Activated naive CD8-positive, alpha-beta T cell treated with anti-CD3 and anti-CD28 coated beads for 36 hours (primary cell): ENCODE measurements around the gene MACROD2. TPM values are rescaled to one million over a fixed set of nuclear protein-coding genes. Genes with fewer than 3 reads are reported as not detected.

Experiments
- DNase-seq: peaks from one replicate; pipeline ENCODE4 v3.0.0; 2021
- H3K27ac Mint-ChIP-seq: one replicate; pipeline ENCODE4 v1.8.0; 2022; ENCODE audit warnings: mild to moderate bottlenecking, moderate library complexity, mixed read lengths
- H3K27me3 Mint-ChIP-seq: one replicate; pipeline ENCODE4 v1.8.0; 2022; ENCODE audit warnings: mild to moderate bottlenecking, mixed read lengths
- H3K36me3 Mint-ChIP-seq: one replicate; pipeline ENCODE4 v1.8.0; 2021; ENCODE audit warnings: mild to moderate bottlenecking, mixed read lengths
- H3K4me1 Mint-ChIP-seq: one replicate; pipeline ENCODE4 v1.8.0; 2021; ENCODE audit warnings: mixed read lengths
- H3K4me3 Mint-ChIP-seq: one replicate; pipeline ENCODE4 v1.8.0; 2022; ENCODE audit warnings: mild to moderate bottlenecking, moderate library complexity, mixed read lengths
- H3K9me3 Mint-ChIP-seq: one replicate; pipeline ENCODE4 v1.8.0; 2022; ENCODE audit warnings: mixed read lengths
- total RNA-seq, 2 experiments: library from RNA; stranded (reverse); gene quantifications; one replicate each; pipeline ENCODE4 v1.2.3, GENCODE V29; 2021

Gene MACROD2
- total RNA-seq, 2 experiments from 2014 or later: 0.12 to 0.14 TPM

GRCh38 chr20:15571056-15571455 lies 1575.7 kb downstream of the MACROD2 start:
- DNase-seq: no peak
- Mint-ChIP-seq H3K27ac (no peak overlapping the region), H3K4me1 (no peaks in the 10 kb centered on the region), H3K4me3 (no peak overlapping the region), H3K36me3 (no peaks in the 10 kb centered on the region), H3K9me3 (no peaks in the 10 kb centered on the region), H3K27me3 (peaks cover 3% of the 10 kb centered on the region)

GRCh38 chr20:15575255-15575654 lies 1579.9 kb downstream of the MACROD2 start:
- Mint-ChIP-seq H3K4me3 (no peak overlapping the region), H3K9me3 (peaks cover 3% of the 10 kb centered on the region), H3K27me3 (peaks cover 3% of the 10 kb centered on the region), H3K36me3 (no peaks in the 10 kb centered on the region), H3K27ac (no peak overlapping the region), H3K4me1 (no peaks in the 10 kb centered on the region)
- no peak for DNase-seq

GRCh38 chr20:15576411-15576810 lies 1581.1 kb downstream of the MACROD2 start:
- H3K27ac Mint-ChIP-seq: no peak overlapping the region
- peaks cover 3% of the 10 kb centered on the region for H3K27me3 Mint-ChIP-seq
- no peak overlapping the region for H3K4me3 Mint-ChIP-seq
- no peak for DNase-seq
- no peaks in the 10 kb centered on the region for H3K4me1 Mint-ChIP-seq
- H3K36me3 Mint-ChIP-seq: no peaks in the 10 kb centered on the region
- peaks cover 3% of the 10 kb centered on the region for H3K9me3 Mint-ChIP-seq

- Mint-ChIP-seq H3K27me3 (peaks cover 3% of the 10 kb centered on the region), H3K9me3 (peaks cover 3% of the 10 kb centered on the region), H3K4me1 (no peaks in the 10 kb centered on the region), H3K36me3 (no peaks in the 10 kb centered on the region), H3K4me3 (no peak overlapping the region), H3K27ac (no peak overlapping the region)
- DNase-seq: no peak
These were observed 1582.8 kb downstream of the MACROD2 start for GRCh38 chr20:15578113-15578512.

GRCh38 chr20:15579688-15580087 lies 1584.4 kb downstream of the MACROD2 start:
- Mint-ChIP-seq H3K36me3 (no peaks in the 10 kb centered on the region), H3K27me3 (peaks cover 3% of the 10 kb centered on the region), H3K27ac (no peak overlapping the region), H3K4me1 (no peaks in the 10 kb centered on the region), H3K9me3 (peaks cover 3% of the 10 kb centered on the region), H3K4me3 (no peak overlapping the region)
- DNase-seq: no peak

GRCh38 chr20:15582146-15582760 lies 1586.9 kb downstream of the MACROD2 start:
- Mint-ChIP-seq H3K27me3 (no peaks in the 10 kb centered on the region), H3K36me3 (no peaks in the 10 kb centered on the region), H3K27ac (no peak overlapping the region), H3K4me1 (no peaks in the 10 kb centered on the region), H3K9me3 (peaks cover 3% of the 10 kb centered on the region), H3K4me3 (no peak overlapping the region)
- no peak for DNase-seq

GRCh38 chr20:15584507-15584906 lies 1589.2 kb downstream of the MACROD2 start:
- no peaks in the 10 kb centered on the region for H3K4me1 Mint-ChIP-seq
- no peak overlapping the region for H3K4me3 Mint-ChIP-seq
- H3K9me3 Mint-ChIP-seq: peaks cover 1% of the 10 kb centered on the region
- no peak overlapping the region for H3K27ac Mint-ChIP-seq
- H3K27me3 Mint-ChIP-seq: no peaks in the 10 kb centered on the region
- H3K36me3 Mint-ChIP-seq: no peaks in the 10 kb centered on the region
- no peak for DNase-seq

GRCh38 chr20:15593081-15593480 lies 1597.8 kb downstream of the MACROD2 start:
- Mint-ChIP-seq H3K36me3 (no peaks in the 10 kb centered on the region), H3K4me3 (no peak overlapping the region), H3K9me3 (peaks cover 1% of the 10 kb centered on the region), H3K27ac (no peak overlapping the region), H3K4me1 (no peaks in the 10 kb centered on the region), H3K27me3 (no peaks in the 10 kb centered on the region)
- no peak for DNase-seq

GRCh38 chr20:15594158-15594695 lies 1598.9 kb downstream of the MACROD2 start:
- H3K4me1 Mint-ChIP-seq: no peaks in the 10 kb centered on the region
- no peak overlapping the region for H3K27ac Mint-ChIP-seq
- DNase-seq: no peak
- no peaks in the 10 kb centered on the region for H3K36me3 Mint-ChIP-seq
- no peaks in the 10 kb centered on the region for H3K27me3 Mint-ChIP-seq
- H3K4me3 Mint-ChIP-seq: no peak overlapping the region
- H3K9me3 Mint-ChIP-seq: no peaks in the 10 kb centered on the region

GRCh38 chr20:15596220-15596890 lies 1601.0 kb downstream of the MACROD2 start:
- no peak overlapping the region for H3K27ac Mint-ChIP-seq
- no peaks in the 10 kb centered on the region for H3K27me3 Mint-ChIP-seq
- no peak for DNase-seq
- H3K4me3 Mint-ChIP-seq: no peak overlapping the region
- H3K36me3 Mint-ChIP-seq: no peaks in the 10 kb centered on the region
- H3K4me1 Mint-ChIP-seq: no peaks in the 10 kb centered on the region
- no peaks in the 10 kb centered on the region for H3K9me3 Mint-ChIP-seq

- Mint-ChIP-seq H3K36me3 (no peaks in the 10 kb centered on the region), H3K27me3 (no peaks in the 10 kb centered on the region), H3K4me3 (no peak overlapping the region), H3K27ac (no peak overlapping the region), H3K4me1 (no peaks in the 10 kb centered on the region), H3K9me3 (no peaks in the 10 kb centered on the region)
- no peak for DNase-seq
These were observed 1602.0 kb downstream of the MACROD2 start for GRCh38 chr20:15597306-15597705.

GRCh38 chr20:15599961-15600360 lies 1604.6 kb downstream of the MACROD2 start:
- no peak overlapping the region for H3K27ac Mint-ChIP-seq
- H3K9me3 Mint-ChIP-seq: no peaks in the 10 kb centered on the region
- no peaks in the 10 kb centered on the region for H3K36me3 Mint-ChIP-seq
- no peak overlapping the region for H3K4me3 Mint-ChIP-seq
- no peaks in the 10 kb centered on the region for H3K4me1 Mint-ChIP-seq
- no peaks in the 10 kb centered on the region for H3K27me3 Mint-ChIP-seq
- DNase-seq: no peak

GRCh38 chr20:15600565-15600964 lies 1605.2 kb downstream of the MACROD2 start:
- Mint-ChIP-seq H3K4me1 (no peaks in the 10 kb centered on the region), H3K27me3 (no peaks in the 10 kb centered on the region), H3K9me3 (no peaks in the 10 kb centered on the region), H3K27ac (no peak overlapping the region), H3K4me3 (no peak overlapping the region), H3K36me3 (no peaks in the 10 kb centered on the region)
- DNase-seq: no peak

- Mint-ChIP-seq H3K27me3 (no peaks in the 10 kb centered on the region), H3K27ac (no peak overlapping the region), H3K4me3 (no peak overlapping the region), H3K36me3 (no peaks in the 10 kb centered on the region), H3K4me1 (no peaks in the 10 kb centered on the region), H3K9me3 (no peaks in the 10 kb centered on the region)
- no peak for DNase-seq
These were observed 1608.2 kb downstream of the MACROD2 start for GRCh38 chr20:15603506-15603905.

- Mint-ChIP-seq H3K4me1 (no peaks in the 10 kb centered on the region), H3K27me3 (no peaks in the 10 kb centered on the region), H3K9me3 (no peaks in the 10 kb centered on the region), H3K4me3 (no peak overlapping the region), H3K36me3 (no peaks in the 10 kb centered on the region), H3K27ac (no peak overlapping the region)
- no peak for DNase-seq
These were observed 1608.9 kb downstream of the MACROD2 start for GRCh38 chr20:15603978-15604805.
